GM12878 (cell line): ENCODE measurements around the gene COL4A4. TPM values are rescaled to one million over a fixed set of nuclear protein-coding genes. Genes with fewer than 3 reads are reported as not detected.
A peak's percentile ranks its signal among the peaks of the same experiment; 100 is the strongest.

Experiments
- ATAC-seq: fragments of 200-7000 bp; cut with Tn5 transposase; 3 replicates; pipeline ENCODE4 v1.9.1; 2020; ENCODE audit warnings: mild to moderate bottlenecking, moderate library complexity
- BruUV-seq: library from RNA; stranded (reverse); fragments of 400-500 nt; replicated peaks from 2 replicates; lab custom pipeline; 2021; lab: Mats Ljungman, UMichigan
- CTCF ChIA-PET: fragments of 300-600 bp; sonication (Branson Sonifier 250); formaldehyde crosslinking; extraction: SDS; loops from one replicate; lab custom pipeline; 2021; ENCODE audit warnings: inconsistent platforms; lab: Yijun Ruan, JAX
- POLR2A ChIA-PET: fragments of 350-600 bp; formaldehyde crosslinking; extraction: SDS; loops from one replicate; lab custom pipeline; 2021; ENCODE audit warnings: inconsistent platforms; lab: Charles Lee
- RAD21 ChIA-PET: fragments of 300-600 bp; sonication (Branson Sonifier 250); formaldehyde crosslinking; loops from one replicate; lab custom pipeline; 2023; ENCODE audit warnings: antibody characterized with exemption; ENCODE audit not compliant: unreplicated experiment; lab: Charles Lee
- SMC1A ChIA-PET: fragments of 300-600 bp; sonication (Branson Sonifier 250); formaldehyde crosslinking; loops from one replicate; lab custom pipeline; 2023; ENCODE audit not compliant: unreplicated experiment, uncharacterized antibody; lab: Charles Lee
- DNase-seq: peaks from one replicate; pipeline ENCODE4 v3.0.0-alpha.2; 2011; ENCODE audit warnings: low read depth, low spot score
- FAIRE-seq: peaks from 3 replicates; lab custom pipeline; 2011; peaks lifted over from hg19 to GRCh38; lab: Jason Lieb, UNC
- H2AFZ ChIP-seq: 2 replicates; pipeline ENCODE4 v1.6.0; 2011; ENCODE audit warnings: low read depth, low read length, control low read depth; ENCODE audit not compliant: control insufficient read depth
- H3K27ac ChIP-seq: 2 replicates; pipeline ENCODE4 v1.5.1; 2011; ENCODE audit warnings: control low read depth; ENCODE audit not compliant: control insufficient read depth, insufficient read depth
- H3K27me3 ChIP-seq, 2 experiments: replicated peaks in 1 of 2; 2 replicates each; pipeline versions ENCODE4 v1.6.0 to v1.6.1; 2011; ENCODE audit warnings: low read length in 1 of 2; ENCODE audit not compliant: control insufficient read depth in 2 of 2, insufficient read depth in 2 of 2
- H3K36me3 ChIP-seq, 2 experiments: 2 replicates each; pipeline ENCODE4 v1.5.1; 2011; ENCODE audit warnings: low read length in 1 of 2; ENCODE audit not compliant: control insufficient read depth in 2 of 2, insufficient read depth in 2 of 2
- H3K4me1 ChIP-seq: 2 replicates; pipeline ENCODE4 v1.6.1; 2011; ENCODE audit warnings: mild to moderate bottlenecking, low read length, moderate library complexity, mixed read lengths; ENCODE audit not compliant: control insufficient read depth, insufficient read depth
- H3K4me2 ChIP-seq: 2 replicates; pipeline ENCODE4 v1.6.0; 2011; ENCODE audit warnings: control low read depth; ENCODE audit not compliant: control insufficient read depth, insufficient read depth
- H3K4me3 ChIP-seq: fragments of 200-600 bp; sonication (generic); 2 replicates; pipeline ENCODE4 v1.5.1; 2016
- H3K79me2 ChIP-seq: 2 replicates; pipeline ENCODE4 v1.6.0; 2011; ENCODE audit warnings: low read length; ENCODE audit not compliant: control insufficient read depth, insufficient read depth
- H3K9ac ChIP-seq: 2 replicates; pipeline ENCODE4 v1.8.0; 2011; ENCODE audit warnings: low read length, control low read depth, mixed read lengths; ENCODE audit not compliant: control insufficient read depth, insufficient read depth
- H3K9me3 ChIP-seq: replicated peaks from 3 replicates; pipeline ENCODE4 v1.5.1; 2011; ENCODE audit warnings: mild to moderate bottlenecking, low read length; ENCODE audit not compliant: control insufficient read depth, insufficient read depth
- H4K20me1 ChIP-seq: 2 replicates; pipeline ENCODE4 v1.6.0; 2011; ENCODE audit not compliant: control insufficient read depth, insufficient read depth
- BCL11A ChIP-seq: IDR thresholded peaks from 2 replicates; pipeline ENCODE4 v1.6.1; 2011; ENCODE audit warnings: low read depth, low read length
- IKZF2 ChIP-seq, 2 experiments: fragments of 450-650 bp; IDR thresholded peaks; 2 replicates each; pipeline ENCODE4 v1.6.1; 2017; ENCODE audit warnings: mild to moderate bottlenecking in 2 of 2, moderate library complexity in 2 of 2
- RBBP5 ChIP-seq: fragments of 200-600 bp; sonication (generic); conservative IDR thresholded peaks from 2 replicates; pipeline ENCODE4 v1.6.1; 2016
- SMAD1 ChIP-seq: fragments of 450-650 bp; IDR thresholded peaks from 2 replicates; pipeline ENCODE4 v1.6.1; 2018; ENCODE audit warnings: mild to moderate bottlenecking, low read depth; ENCODE audit not compliant: partially characterized antibody
- SREBF2 ChIP-seq: IDR thresholded peaks from 2 replicates; pipeline ENCODE4 v1.6.1; 2012; ENCODE audit warnings: mild to moderate bottlenecking, low read length
- TAF1 ChIP-seq: IDR thresholded peaks from 2 replicates; pipeline ENCODE4 v1.6.1; 2011; ENCODE audit warnings: mild to moderate bottlenecking, low read depth, low read length, borderline replicate concordance
- WGBS: methylation state at CpG from one replicate; pipeline ENCODE4 v1.1.6; 2016; ENCODE audit warnings: low lambda C conversion rate; ENCODE audit not compliant: insufficient replicate concordance, insufficient coverage; ENCODE audit errors: missing lambda C conversion rate; 5-methylcytosine and 5-hydroxymethylcytosine counted together
- in situ Hi-C: fragments of 300-500 bp; cut with MboI; formaldehyde crosslinking; loops from 9 replicates; pipeline ENCODE4 v1.14.3; 2018; ENCODE audit warnings: mixed read lengths
- intact Hi-C: fragments of 100-400 bp; cut with micrococcal nuclease; formaldehyde crosslinking; loops from one replicate; pipeline ENCODE4 v1.14.2; 2022; ENCODE audit not compliant: unreplicated experiment
- polyA plus RNA-seq, 11 experiments: library from polyadenylated mRNA; depleted of rRNA in 4 of 11; unstranded in 6 of 11; stranded (reverse) in 5 of 11; fragments of >200 nt; fragmentation: Nextera tagmentation in 4 of 11; fragmentation: Illumina TruSeq in 1 of 11; extraction: Ambion mirVana in 4 of 11; extraction: Trizol in 1 of 11; gene quantifications; 1 replicate in 1 of 11; 2 replicates in 10 of 11; pipeline versions ENCODE4 v1.2.1 to v1.2.3, GENCODE V29; 2011 to 2016; ENCODE audit warnings: inconsistent platforms in 2 of 11, missing spikeins in 2 of 11, low read depth in 1 of 11
- total RNA-seq, 4 experiments: library from RNA; depleted of rRNA in 3 of 4; stranded (reverse); fragments of >200 nt in 3 of 4; fragmentation: Illumina TruSeq in 1 of 4; extraction: Trizol in 1 of 4; gene quantifications; 2 replicates each; pipeline versions ENCODE4 v1.2.1 to v1.2.3, GENCODE V29; 2013 to 2021
- TF ChIP-seq, protein P1 (sequence below): IDR thresholded peaks from 2 replicates; pipeline ENCODE4 v1.6.1; 2012; ENCODE audit warnings: improper control_type of control experiment, low read depth, low read length; ENCODE audit not compliant: insufficient replicate concordance

COL4A4 gene
- total and polyA plus RNA-seq, 10 of the 15 experiments (the other 5 are each of a cell fraction or from before 2014, with no cell fraction given) = 0.19 to 4.0 (median 2.1) TPM

DNA sequence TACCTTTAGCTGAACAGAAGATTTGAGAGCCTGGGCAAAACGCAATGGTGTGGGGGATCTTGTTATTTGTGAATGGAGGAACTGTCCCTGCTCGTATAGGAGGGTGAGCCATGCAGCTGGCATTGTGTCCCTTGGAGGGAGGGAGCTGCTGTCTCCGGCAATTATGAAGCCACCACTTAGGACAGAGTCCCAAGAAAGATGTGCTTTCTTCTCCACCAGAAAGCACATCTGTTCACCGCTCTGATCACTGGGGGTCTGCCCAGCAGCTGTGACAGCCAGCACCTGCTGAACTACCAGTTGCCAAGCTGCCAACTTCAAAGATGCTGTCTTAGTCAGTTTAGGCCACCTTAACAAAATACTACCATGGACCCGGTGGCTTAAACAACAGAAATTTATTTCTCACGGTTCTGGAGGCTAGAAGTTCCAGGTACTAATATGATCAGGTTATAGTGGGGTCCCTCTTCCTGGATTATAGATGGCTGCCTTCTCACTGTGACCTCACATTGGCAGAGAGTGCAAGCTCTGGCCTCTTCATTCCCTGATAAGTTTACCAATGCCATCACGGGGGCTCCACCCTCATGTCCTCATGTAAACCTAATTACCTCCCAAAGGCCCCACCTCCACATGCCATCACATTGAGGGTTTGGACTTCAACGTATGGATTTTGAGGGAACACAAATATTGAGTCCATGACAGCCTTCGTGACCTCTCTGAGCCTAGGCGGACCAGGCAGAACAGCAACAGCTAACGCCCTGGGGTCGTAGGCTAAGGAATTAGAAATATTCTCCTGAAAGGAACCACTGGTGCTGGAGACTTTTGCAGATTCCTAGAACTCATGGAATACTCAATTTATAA is 179.9 kb downstream of the COL4A4 start:
- H4K20me1 ChIP-seq = no peaks in the 10 kb centered on the region
- CTCF ChIA-PET = interaction anchor here (0.7 to 2.3 kb wide), 9 partner anchors 13 to 1095 kb away, joined by 3 to 26 read pairs (median 3); no protein-coding TSS in a partner anchor
- H3K27me3 ChIP-seq = no peaks in the 10 kb centered on the region
- H2AFZ ChIP-seq = no peak overlapping the region
- peaks cover 15% of the 10 kb centered on the region for H3K4me1 ChIP-seq
- H3K9ac ChIP-seq = no peak overlapping the region
- TF ChIP-seq TAF1 (no peak), RBBP5 (no peak), BCL11A (no peak), SMAD1 (no peak), IKZF2 (IDR thresholded peaks at IDR 0.05) (no peak), SREBF2 (no peak)
- TF ChIP-seq, protein P1, sequence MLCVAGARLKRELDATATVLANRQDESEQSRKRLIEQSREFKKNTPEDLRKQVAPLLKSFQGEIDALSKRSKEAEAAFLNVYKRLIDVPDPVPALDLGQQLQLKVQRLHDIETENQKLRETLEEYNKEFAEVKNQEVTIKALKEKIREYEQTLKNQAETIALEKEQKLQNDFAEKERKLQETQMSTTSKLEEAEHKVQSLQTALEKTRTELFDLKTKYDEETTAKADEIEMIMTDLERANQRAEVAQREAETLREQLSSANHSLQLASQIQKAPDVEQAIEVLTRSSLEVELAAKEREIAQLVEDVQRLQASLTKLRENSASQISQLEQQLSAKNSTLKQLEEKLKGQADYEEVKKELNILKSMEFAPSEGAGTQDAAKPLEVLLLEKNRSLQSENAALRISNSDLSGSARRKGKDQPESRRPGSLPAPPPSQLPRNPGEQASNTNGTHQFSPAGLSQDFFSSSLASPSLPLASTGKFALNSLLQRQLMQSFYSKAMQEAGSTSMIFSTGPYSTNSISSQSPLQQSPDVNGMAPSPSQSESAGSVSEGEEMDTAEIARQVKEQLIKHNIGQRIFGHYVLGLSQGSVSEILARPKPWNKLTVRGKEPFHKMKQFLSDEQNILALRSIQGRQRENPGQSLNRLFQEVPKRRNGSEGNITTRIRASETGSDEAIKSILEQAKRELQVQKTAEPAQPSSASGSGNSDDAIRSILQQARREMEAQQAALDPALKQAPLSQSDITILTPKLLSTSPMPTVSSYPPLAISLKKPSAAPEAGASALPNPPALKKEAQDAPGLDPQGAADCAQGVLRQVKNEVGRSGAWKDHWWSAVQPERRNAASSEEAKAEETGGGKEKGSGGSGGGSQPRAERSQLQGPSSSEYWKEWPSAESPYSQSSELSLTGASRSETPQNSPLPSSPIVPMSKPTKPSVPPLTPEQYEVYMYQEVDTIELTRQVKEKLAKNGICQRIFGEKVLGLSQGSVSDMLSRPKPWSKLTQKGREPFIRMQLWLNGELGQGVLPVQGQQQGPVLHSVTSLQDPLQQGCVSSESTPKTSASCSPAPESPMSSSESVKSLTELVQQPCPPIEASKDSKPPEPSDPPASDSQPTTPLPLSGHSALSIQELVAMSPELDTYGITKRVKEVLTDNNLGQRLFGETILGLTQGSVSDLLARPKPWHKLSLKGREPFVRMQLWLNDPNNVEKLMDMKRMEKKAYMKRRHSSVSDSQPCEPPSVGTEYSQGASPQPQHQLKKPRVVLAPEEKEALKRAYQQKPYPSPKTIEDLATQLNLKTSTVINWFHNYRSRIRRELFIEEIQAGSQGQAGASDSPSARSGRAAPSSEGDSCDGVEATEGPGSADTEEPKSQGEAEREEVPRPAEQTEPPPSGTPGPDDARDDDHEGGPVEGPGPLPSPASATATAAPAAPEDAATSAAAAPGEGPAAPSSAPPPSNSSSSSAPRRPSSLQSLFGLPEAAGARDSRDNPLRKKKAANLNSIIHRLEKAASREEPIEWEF = no peak
- no peaks in the 10 kb centered on the region for H3K9me3 ChIP-seq
- peak overlapping the region; percentile 38 for H3K27ac ChIP-seq
- peaks cover 0 to 6% of the 10 kb centered on the region in 2 experiments; a peak in 2 of 4 replicates for H3K36me3 ChIP-seq
- H3K4me3 ChIP-seq = no peak overlapping the region
- no peaks in the 10 kb centered on the region; the same call in 1 of the 2 replicates for H3K79me2 ChIP-seq
- intact Hi-C loops (no loop called here), in situ Hi-C loops (loop anchor here (10.0 to 25.0 kb wide), 3 partner anchors 772 to 1319 kb away; no protein-coding TSS in a partner anchor)
- RAD21 ChIA-PET = interaction anchor here (0.6 to 4.1 kb wide), 6 partner anchors 68 to 181 kb away, joined by 3 to 31 read pairs (median 4); no protein-coding TSS in a partner anchor
- FAIRE-seq = no peak
- no TSS peak for BruUV-seq
- 86% methylated on average over 12 of the region's 12 CpGs for WGBS
- SMC1A ChIA-PET = interaction anchor here (0.5 to 2.9 kb wide), 7 partner anchors 8 to 230 kb away, joined by 3 to 17 read pairs (median 3); no protein-coding TSS in a partner anchor
- H3K4me2 ChIP-seq = no peak overlapping the region
- DNase-seq = no peak
- no peak; the same call in 2 of the 3 replicates for ATAC-seq
- POLR2A ChIA-PET = interaction anchor here (0.6 to 1.2 kb wide), 4 partner anchors 12 to 164 kb away, joined by 3 to 5 read pairs (median 3); no protein-coding TSS in a partner anchor
